HEK293 (cell line): Measurements from ENCODE around the gene ZNF804A.

ENCODE experiments used
- CTCF ChIP-seq: fragments of 450-650 bp; formaldehyde crosslinking; IDR thresholded peaks from 2 replicates; pipeline ENCODE4 v1.5.1; 2016; ENCODE audit warnings: missing biosample characterization, missing genetic modification characterization
- SCRT2 ChIP-seq: fragments of 450-650 bp; formaldehyde crosslinking; IDR thresholded peaks from 2 replicates; pipeline ENCODE4 v1.5.1; 2016; ENCODE audit warnings: missing biosample characterization, missing genetic modification characterization
- ZBTB1 ChIP-seq: fragments of 450-650 bp; formaldehyde crosslinking; IDR thresholded peaks from 2 replicates; pipeline ENCODE4 v1.5.1; 2016; ENCODE audit warnings: missing biosample characterization, missing genetic modification characterization
- ZBTB20 ChIP-seq: fragments of 450-650 bp; formaldehyde crosslinking; IDR thresholded peaks from 2 replicates; pipeline ENCODE4 v1.5.1; 2016; ENCODE audit warnings: missing biosample characterization, missing genetic modification characterization
- ZNF24 ChIP-seq: fragments of 450-650 bp; formaldehyde crosslinking; IDR thresholded peaks from 2 replicates; pipeline ENCODE4 v1.5.1; 2016; ENCODE audit warnings: missing biosample characterization, missing genetic modification characterization
- ZNF76 ChIP-seq: fragments of 450-650 bp; formaldehyde crosslinking; IDR thresholded peaks from 2 replicates; pipeline ENCODE4; 2016; ENCODE audit warnings: low read depth, missing biosample characterization, missing genetic modification characterization, borderline replicate concordance

GRCh38 chr2:184589261-184589660 is 9.1 kb upstream of the ZNF804A start:
- TF ChIP-seq ZBTB1 (no peak), CTCF (tag by site-specific recombination) (no peak), ZBTB20 (tag by site-specific recombination) (no peak), ZNF76 (tag by site-specific recombination) (no peak), ZNF24 (no peak), SCRT2 (tag by site-specific recombination) (no peak)
